HL-60 (cell line): ENCODE data around the gene RBM26.

Experiments
- DNase-seq, 2 experiments: peaks; one replicate each; pipeline ENCODE4 v3.0.0-alpha.2; 2010 to 2020; ENCODE audit warnings: low read depth in 1 of 2, low spot score in 1 of 2
- H3K27ac ChIP-seq: fragments of 250-450 bp; sonication (Bioruptor Pico); replicated peaks from 2 replicates; pipeline ENCODE4 v1.5.1; 2020; ENCODE audit warnings: mild to moderate bottlenecking, moderate library complexity
- H3K27me3 ChIP-seq: fragments of 250-450 bp; sonication (Bioruptor Pico); 2 replicates; pipeline ENCODE4 v1.5.1; 2021; ENCODE audit warnings: mild to moderate bottlenecking, moderate library complexity; ENCODE audit not compliant: insufficient read depth, poor library complexity, severe bottlenecking
- H3K4me3 ChIP-seq: replicated peaks from 2 replicates; pipeline ENCODE4 v1.5.1; 2011; ENCODE audit warnings: mild to moderate bottlenecking, control low read depth, low read length; ENCODE audit not compliant: insufficient read depth
- GABPA ChIP-seq: IDR thresholded peaks from 2 replicates; pipeline ENCODE4 v1.6.1; 2012; ENCODE audit warnings: low read depth
- POLR2AphosphoS5 ChIP-seq: IDR thresholded peaks from 2 replicates; pipeline ENCODE4 v1.6.1; 2012; ENCODE audit warnings: low read depth
- SPI1 ChIP-seq: IDR thresholded peaks from 2 replicates; pipeline ENCODE4 v1.6.1; 2012; ENCODE audit warnings: low read depth, mild to moderate bottlenecking, borderline replicate concordance
- TF ChIP-seq, protein P1 (sequence below): IDR thresholded peaks from one replicate; pipeline ENCODE4 v1.5.1; 2011; ENCODE audit warnings: low read length, control low read depth, inconsistent platforms; ENCODE audit not compliant: insufficient read depth
- TF ChIP-seq, protein P2 (sequence below): IDR thresholded peaks from 2 replicates; pipeline ENCODE4 v1.6.1; 2012; ENCODE audit warnings: low read depth; ENCODE audit not compliant: insufficient replicate concordance

The RBM26 gene

DNA sequence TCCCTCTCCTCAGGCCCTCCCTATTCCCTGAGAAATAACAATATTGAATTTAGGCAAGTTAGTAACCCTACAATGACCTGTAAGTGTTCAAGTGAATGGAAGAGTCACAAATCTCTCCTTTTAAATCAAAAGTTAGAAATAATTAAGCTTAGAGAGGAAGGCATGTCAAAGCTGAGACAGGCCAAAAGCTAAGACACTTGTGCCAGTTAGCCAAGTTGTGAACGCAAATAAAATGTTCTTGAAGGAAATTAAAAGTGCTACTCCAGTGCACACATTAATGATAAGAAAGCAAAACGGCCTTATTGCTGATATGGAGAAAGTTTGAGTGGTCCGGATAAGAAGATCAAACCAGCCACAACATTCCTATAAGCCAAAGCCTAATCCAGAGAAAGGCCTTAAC is 120.9 kb downstream of the RBM26 start:
- H3K27ac ChIP-seq: no peak overlapping the region
- DNase-seq: no peak
- TF ChIP-seq POLR2AphosphoS5 (no peak), GABPA (no peak)
- TF ChIP-seq, protein P1, sequence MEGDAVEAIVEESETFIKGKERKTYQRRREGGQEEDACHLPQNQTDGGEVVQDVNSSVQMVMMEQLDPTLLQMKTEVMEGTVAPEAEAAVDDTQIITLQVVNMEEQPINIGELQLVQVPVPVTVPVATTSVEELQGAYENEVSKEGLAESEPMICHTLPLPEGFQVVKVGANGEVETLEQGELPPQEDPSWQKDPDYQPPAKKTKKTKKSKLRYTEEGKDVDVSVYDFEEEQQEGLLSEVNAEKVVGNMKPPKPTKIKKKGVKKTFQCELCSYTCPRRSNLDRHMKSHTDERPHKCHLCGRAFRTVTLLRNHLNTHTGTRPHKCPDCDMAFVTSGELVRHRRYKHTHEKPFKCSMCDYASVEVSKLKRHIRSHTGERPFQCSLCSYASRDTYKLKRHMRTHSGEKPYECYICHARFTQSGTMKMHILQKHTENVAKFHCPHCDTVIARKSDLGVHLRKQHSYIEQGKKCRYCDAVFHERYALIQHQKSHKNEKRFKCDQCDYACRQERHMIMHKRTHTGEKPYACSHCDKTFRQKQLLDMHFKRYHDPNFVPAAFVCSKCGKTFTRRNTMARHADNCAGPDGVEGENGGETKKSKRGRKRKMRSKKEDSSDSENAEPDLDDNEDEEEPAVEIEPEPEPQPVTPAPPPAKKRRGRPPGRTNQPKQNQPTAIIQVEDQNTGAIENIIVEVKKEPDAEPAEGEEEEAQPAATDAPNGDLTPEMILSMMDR: no peak
- no peaks in the 10 kb centered on the region for H3K27me3 ChIP-seq
- H3K4me3 ChIP-seq: no peak overlapping the region

DNA sequence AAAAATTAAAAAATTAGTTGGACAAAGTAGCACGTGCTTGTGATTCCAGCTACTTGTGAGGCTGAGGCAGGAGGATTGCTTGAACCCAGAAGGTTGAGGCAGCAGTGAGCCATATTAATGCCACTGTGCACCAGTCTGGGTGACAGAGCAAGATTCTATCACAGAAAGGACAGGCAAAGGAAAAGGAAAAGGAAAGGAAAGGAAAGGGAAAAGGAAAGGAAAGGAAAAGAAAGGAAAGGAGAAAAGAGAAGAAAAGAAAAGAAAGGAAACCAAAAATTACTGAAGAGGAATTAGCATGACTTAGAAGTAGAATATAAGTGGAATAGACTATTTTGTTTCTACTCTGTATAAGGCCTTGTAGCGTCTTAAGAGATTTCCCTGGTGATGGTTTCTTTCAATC is 122.3 kb downstream of the RBM26 start:
- TF ChIP-seq POLR2AphosphoS5: no peak
- TF ChIP-seq SPI1: no peak
- TF ChIP-seq, protein P2, sequence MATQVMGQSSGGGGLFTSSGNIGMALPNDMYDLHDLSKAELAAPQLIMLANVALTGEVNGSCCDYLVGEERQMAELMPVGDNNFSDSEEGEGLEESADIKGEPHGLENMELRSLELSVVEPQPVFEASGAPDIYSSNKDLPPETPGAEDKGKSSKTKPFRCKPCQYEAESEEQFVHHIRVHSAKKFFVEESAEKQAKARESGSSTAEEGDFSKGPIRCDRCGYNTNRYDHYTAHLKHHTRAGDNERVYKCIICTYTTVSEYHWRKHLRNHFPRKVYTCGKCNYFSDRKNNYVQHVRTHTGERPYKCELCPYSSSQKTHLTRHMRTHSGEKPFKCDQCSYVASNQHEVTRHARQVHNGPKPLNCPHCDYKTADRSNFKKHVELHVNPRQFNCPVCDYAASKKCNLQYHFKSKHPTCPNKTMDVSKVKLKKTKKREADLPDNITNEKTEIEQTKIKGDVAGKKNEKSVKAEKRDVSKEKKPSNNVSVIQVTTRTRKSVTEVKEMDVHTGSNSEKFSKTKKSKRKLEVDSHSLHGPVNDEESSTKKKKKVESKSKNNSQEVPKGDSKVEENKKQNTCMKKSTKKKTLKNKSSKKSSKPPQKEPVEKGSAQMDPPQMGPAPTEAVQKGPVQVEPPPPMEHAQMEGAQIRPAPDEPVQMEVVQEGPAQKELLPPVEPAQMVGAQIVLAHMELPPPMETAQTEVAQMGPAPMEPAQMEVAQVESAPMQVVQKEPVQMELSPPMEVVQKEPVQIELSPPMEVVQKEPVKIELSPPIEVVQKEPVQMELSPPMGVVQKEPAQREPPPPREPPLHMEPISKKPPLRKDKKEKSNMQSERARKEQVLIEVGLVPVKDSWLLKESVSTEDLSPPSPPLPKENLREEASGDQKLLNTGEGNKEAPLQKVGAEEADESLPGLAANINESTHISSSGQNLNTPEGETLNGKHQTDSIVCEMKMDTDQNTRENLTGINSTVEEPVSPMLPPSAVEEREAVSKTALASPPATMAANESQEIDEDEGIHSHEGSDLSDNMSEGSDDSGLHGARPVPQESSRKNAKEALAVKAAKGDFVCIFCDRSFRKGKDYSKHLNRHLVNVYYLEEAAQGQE: no peak
- TF ChIP-seq GABPA: no peak
- TF ChIP-seq, protein P1: no peak
- no peaks in the 10 kb centered on the region for H3K27me3 ChIP-seq
- H3K4me3 ChIP-seq: no peak overlapping the region
- no peak for DNase-seq
- no peak overlapping the region for H3K27ac ChIP-seq

DNA sequence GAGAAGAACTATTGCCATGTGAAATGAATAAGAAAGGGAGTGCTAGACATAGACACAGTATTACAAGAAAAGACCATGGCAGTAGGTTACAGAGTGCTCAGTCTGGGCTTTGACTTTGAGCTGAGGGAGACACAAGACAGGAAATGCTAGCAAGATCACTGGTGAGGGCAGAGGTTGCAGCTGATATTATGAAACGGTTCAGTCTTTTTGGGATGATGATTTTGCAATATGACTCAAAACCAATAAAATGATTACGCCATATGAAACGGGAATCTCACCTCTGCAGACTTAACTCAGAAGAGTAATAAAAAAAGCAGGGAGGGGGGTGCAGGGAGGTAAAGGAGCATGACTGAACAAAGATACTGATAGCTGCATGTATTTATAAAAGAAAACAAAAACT is 123.1 kb downstream of the RBM26 start:
- no peak overlapping the region for H3K4me3 ChIP-seq
- no peaks in the 10 kb centered on the region for H3K27me3 ChIP-seq

More for the DNA sequence above, 123.1 kb downstream of the RBM26 start:
- TF ChIP-seq, protein P2: no peak
- TF ChIP-seq GABPA (no peak), SPI1 (peak; percentile 11; the same call in 1 of the 2 replicates)
- TF ChIP-seq, protein P1: no peak
- no peak overlapping the region; the same call in 1 of the 2 replicates for H3K27ac ChIP-seq
- peak; percentile 83 to 85 for DNase-seq
